Caco-2 (cell line): ENCODE measurements around the gene GRID1. TPM values are rescaled to one million over a fixed set of nuclear protein-coding genes. Genes with fewer than 3 reads are reported as not detected.

Experiments
- BruUV-seq: library from RNA; stranded (reverse); fragments of 400-500 nt; replicated peaks from 2 replicates; lab custom pipeline; 2021; lab: Mats Ljungman, UMichigan
- CTCF ChIA-PET: fragments of 300-600 bp; sonication (Branson Sonifier 250); formaldehyde crosslinking; loops from one replicate; lab custom pipeline; 2022; ENCODE audit warnings: antibody characterized with exemption; lab: Charles Lee
- POLR2A ChIA-PET: fragments of 300-600 bp; sonication (Branson Sonifier 250); formaldehyde crosslinking; loops from one replicate; lab custom pipeline; 2022; ENCODE audit warnings: antibody characterized with exemption; lab: Charles Lee
- DNase-seq, 2 experiments: peaks; one replicate each; pipeline versions ENCODE4 v3.0.0 to v3.0.0-alpha.2; 2020 to 2022
- H3K27me3 ChIP-seq: replicated peaks from 2 replicates; pipeline ENCODE4 v1.6.0; 2011; ENCODE audit warnings: low read length; ENCODE audit not compliant: control insufficient read depth, insufficient read depth
- H3K36me3 ChIP-seq: 2 replicates; pipeline ENCODE4 v1.5.1; 2011; ENCODE audit warnings: low read length; ENCODE audit not compliant: control insufficient read depth, insufficient read depth
- H3K4me1 ChIP-seq: fragments of 250-450 bp; sonication (Bioruptor Pico); 2 replicates; pipeline ENCODE4 v1.5.1; 2020; ENCODE audit warnings: mild to moderate bottlenecking
- H3K4me3 ChIP-seq: 2 replicates; pipeline ENCODE4 v1.5.1; 2011; ENCODE audit warnings: low read depth, mild to moderate bottlenecking, control low read depth, low read length
- H3K9me3 ChIP-seq: fragments of 250-450 bp; sonication (Bioruptor Pico); 2 replicates; pipeline ENCODE4 v1.5.1; 2020; ENCODE audit warnings: mild to moderate bottlenecking, moderate library complexity
- H3K27ac Mint-ChIP-seq: one replicate; pipeline ENCODE4 v1.8.0; 2022; ENCODE audit warnings: mixed read lengths; ENCODE audit not compliant: unreplicated experiment
- H3K27me3 Mint-ChIP-seq: one replicate; pipeline ENCODE4 v1.8.0; 2022; ENCODE audit warnings: mixed read lengths; ENCODE audit not compliant: insufficient read depth, unreplicated experiment
- H3K36me3 Mint-ChIP-seq: one replicate; pipeline ENCODE4 v1.8.0; 2022; ENCODE audit warnings: mild to moderate bottlenecking, mixed read lengths; ENCODE audit not compliant: insufficient read depth, unreplicated experiment
- H3K4me1 Mint-ChIP-seq: one replicate; pipeline ENCODE4 v1.8.0; 2022; ENCODE audit warnings: low read depth, mixed read lengths; ENCODE audit not compliant: unreplicated experiment
- H3K4me3 Mint-ChIP-seq: one replicate; pipeline ENCODE4 v1.8.0; 2022; ENCODE audit warnings: mild to moderate bottlenecking, moderate library complexity, mixed read lengths; ENCODE audit not compliant: unreplicated experiment
- H3K9me3 Mint-ChIP-seq: one replicate; pipeline ENCODE4 v1.8.0; 2022; ENCODE audit warnings: mixed read lengths; ENCODE audit not compliant: unreplicated experiment
- CTCF ChIP-seq, 2 experiments: fragments of 200-600 bp in 1 of 2; IDR thresholded peaks; 1 replicate in 1 of 2; 2 replicates in 1 of 2; pipeline versions ENCODE4 v1.5.1 to v1.8.0; 2011 to 2022; ENCODE audit warnings: antibody characterized with exemption in 1 of 2, control low read depth in 1 of 2, inconsistent platforms in 1 of 2, low read depth in 1 of 2, low read length in 1 of 2, mild to moderate bottlenecking in 1 of 2, moderate library complexity in 1 of 2; ENCODE audit not compliant: insufficient read depth in 1 of 2, severe bottlenecking in 1 of 2, unreplicated experiment in 1 of 2
- intact Hi-C: fragments of 100-400 bp; cut with micrococcal nuclease; formaldehyde crosslinking; loops from one replicate; pipeline ENCODE4 v1.10.0; 2022; ENCODE audit not compliant: unreplicated experiment
- total RNA-seq: library from RNA; stranded (reverse); gene quantifications from 2 replicates; pipeline ENCODE4 v1.2.3, GENCODE V29; 2022

GRID1 gene
- total RNA-seq, 1 experiment from 2014 or later, result 8.0 TPM

DNA sequence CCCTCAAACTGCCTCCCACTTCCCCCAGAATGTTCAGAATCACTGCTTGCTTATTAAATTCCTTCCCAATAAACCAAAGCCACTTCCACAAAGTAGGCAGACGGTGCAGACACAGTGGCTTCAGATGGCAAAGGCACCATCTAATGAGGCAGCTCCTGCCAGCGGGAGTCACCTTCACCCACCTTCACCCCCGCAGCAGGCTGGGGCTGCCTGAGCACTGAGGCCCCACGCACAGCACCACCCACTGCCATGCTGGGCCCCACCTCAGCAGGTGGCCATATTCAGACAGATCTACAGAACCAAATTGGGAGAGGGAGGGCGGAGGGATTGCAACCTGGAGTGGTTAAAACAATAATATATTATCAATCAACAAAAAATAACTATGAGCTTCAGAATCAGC lies 118.5 kb downstream of the GRID1 start:
- Histone ChIP-seq H3K4me1 (no peaks in the 10 kb centered on the region), H3K36me3 (no peaks in the 10 kb centered on the region), H3K9me3 (no peaks in the 10 kb centered on the region), H3K4me3 (no peak overlapping the region), H3K27me3 (no peaks in the 10 kb centered on the region)
- Mint-ChIP-seq H3K36me3 (no peaks in the 10 kb centered on the region), H3K9me3 (no peaks in the 10 kb centered on the region), H3K4me3 (no peak overlapping the region), H3K27me3 (no peaks in the 10 kb centered on the region), H3K27ac (no peak overlapping the region), H3K4me1 (no peaks in the 10 kb centered on the region)
- intact Hi-C loops, result no loop called here
- DNase-seq, result no peak
- CTCF ChIA-PET, result no interaction called here
- TF ChIP-seq CTCF (IDR thresholded peaks at IDR 0.05; ENCODE audit: insufficient read depth in 1 of 2, low read depth in 1 of 2, low read length in 1 of 2, severe bottlenecking in 1 of 2, unreplicated experiment in 1 of 2), result no peak
- POLR2A ChIA-PET, result no interaction called here
- no TSS peak for BruUV-seq

DNA sequence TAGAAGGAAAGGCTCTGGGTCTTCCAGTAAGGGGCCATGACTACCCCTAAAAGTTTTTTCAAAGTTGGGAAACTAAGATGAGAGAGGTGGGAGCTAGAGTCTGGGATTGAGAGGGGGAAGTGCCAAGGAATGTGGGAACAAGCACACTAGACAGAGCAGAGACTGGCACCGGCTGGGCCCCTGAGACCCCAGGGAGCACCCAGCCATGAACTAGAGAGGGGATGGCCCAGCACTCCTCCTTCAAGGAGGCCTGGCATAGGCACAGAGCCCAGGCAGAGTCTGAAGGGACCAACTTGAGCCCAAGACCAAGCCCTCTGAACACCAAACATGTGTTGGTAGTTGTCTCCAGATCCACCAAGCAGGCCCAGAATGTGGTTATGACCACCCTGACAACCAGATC lies 119.0 kb downstream of the GRID1 start:
- Histone ChIP-seq H3K4me3 (no peak overlapping the region), H3K4me1 (no peaks in the 10 kb centered on the region), H3K9me3 (no peaks in the 10 kb centered on the region), H3K27me3 (no peaks in the 10 kb centered on the region), H3K36me3 (no peaks in the 10 kb centered on the region)
- Mint-ChIP-seq H3K9me3 (no peaks in the 10 kb centered on the region), H3K36me3 (no peaks in the 10 kb centered on the region), H3K4me1 (no peaks in the 10 kb centered on the region), H3K27ac (no peak overlapping the region), H3K27me3 (no peaks in the 10 kb centered on the region), H3K4me3 (no peak overlapping the region)
- no peak for TF ChIP-seq CTCF (IDR thresholded peaks at IDR 0.05; ENCODE audit: insufficient read depth in 1 of 2, low read depth in 1 of 2, low read length in 1 of 2, severe bottlenecking in 1 of 2, unreplicated experiment in 1 of 2)
- ChIA-PET POLR2A (no interaction called here), CTCF (no interaction called here)
- intact Hi-C loops, result no loop called here
- BruUV-seq, result no TSS peak
- no peak for DNase-seq

- H3K4me3 Mint-ChIP-seq, result no peak overlapping the region
- BruUV-seq, result no TSS peak
- no peaks in the 10 kb centered on the region for H3K27me3 ChIP-seq
- no peak overlapping the region for H3K4me3 ChIP-seq
- intact Hi-C loops, result no loop called here
- H3K36me3 Mint-ChIP-seq, result no peaks in the 10 kb centered on the region
- H3K36me3 ChIP-seq, result no peaks in the 10 kb centered on the region
- no peaks in the 10 kb centered on the region for H3K4me1 ChIP-seq
- no peak for TF ChIP-seq CTCF (IDR thresholded peaks at IDR 0.05; ENCODE audit: insufficient read depth in 1 of 2, low read depth in 1 of 2, low read length in 1 of 2, severe bottlenecking in 1 of 2, unreplicated experiment in 1 of 2)
- no peaks in the 10 kb centered on the region for H3K27me3 Mint-ChIP-seq
- no peak overlapping the region for H3K27ac Mint-ChIP-seq
- H3K9me3 Mint-ChIP-seq, result no peaks in the 10 kb centered on the region
- no peaks in the 10 kb centered on the region for H3K9me3 ChIP-seq
- ChIA-PET CTCF (no interaction called here), POLR2A (no interaction called here)
- no peak for DNase-seq
- H3K4me1 Mint-ChIP-seq, result no peaks in the 10 kb centered on the region
Measured at GRCh38 chr10:86247073-86247472, 119.5 kb downstream of the GRID1 start.
